Measurements from ENCODE around the gene CLTCL1. TPM values are rescaled to one million over a fixed set of nuclear protein-coding genes. Genes with fewer than 3 reads are reported as not detected.

CLTCL1 gene
- total and polyA plus RNA-seq, 9 of the 15 experiments (the other 6 are each of a cell fraction or from before 2014, with no cell fraction given) = 1.1 to 11.7 (median 5.0) TPM

DNA sequence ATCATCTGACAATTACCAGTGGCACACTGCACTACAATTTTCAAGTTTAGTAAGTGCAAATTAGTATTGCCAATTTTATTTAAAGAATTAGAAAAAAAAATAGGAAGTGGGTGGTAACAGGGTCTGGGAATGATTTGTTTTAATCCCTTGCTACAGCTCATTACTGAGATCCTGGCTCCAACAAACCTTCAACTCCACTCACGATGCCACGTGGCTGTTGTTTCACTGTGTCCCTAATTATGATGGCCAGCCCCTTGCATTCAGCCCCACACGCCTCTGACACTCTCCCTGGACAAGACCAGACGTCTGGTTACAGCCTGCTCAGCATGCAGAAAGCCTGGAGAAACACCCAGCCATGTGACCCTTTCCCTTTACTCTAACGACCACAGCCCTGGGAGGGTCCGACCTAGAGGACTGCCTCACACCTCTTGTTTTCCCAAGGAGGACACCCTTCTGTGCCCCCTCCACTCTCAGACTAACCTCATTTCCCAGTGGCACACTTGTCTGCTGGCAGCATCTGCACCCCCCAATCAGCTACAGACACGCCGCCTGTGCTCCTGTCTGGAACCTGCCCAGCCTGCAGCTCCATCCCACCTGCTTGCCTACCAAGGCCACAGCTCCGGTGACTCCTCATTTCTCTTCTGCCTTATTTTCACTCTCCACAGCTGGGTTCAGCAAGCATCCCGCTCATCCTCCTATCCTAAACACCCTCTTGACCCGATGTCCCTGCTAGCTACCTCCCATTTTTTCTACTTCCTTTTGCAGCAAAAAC is 94.5 kb downstream of the CLTCL1 start:
- H3K27ac ChIP-seq (ENCODE audit: extremely low read depth, low read depth, low read length) = no peak overlapping the region
- no peaks in the 10 kb centered on the region for H3K36me3 ChIP-seq (ENCODE audit: control insufficient read depth, insufficient read depth, low read length)
- H3K79me2 ChIP-seq (ENCODE audit: control insufficient read depth, insufficient read depth, low read length) = no peaks in the 10 kb centered on the region
- no peaks in the 10 kb centered on the region for H3K9me1 ChIP-seq (ENCODE audit: control insufficient read depth, insufficient read depth, low read length)
- ChIA-PET CTCF (ENCODE audit: low intra/inter-chr PET ratio) (no interaction called here), POLR2A (interaction anchor here (0.6 to 10.0 kb wide), 9 partner anchors 8 to 434 kb away, joined by 3 to 191 read pairs (median 5); partner anchors contain the start of gene SLC25A1)
- no peak overlapping the region for H2AFZ ChIP-seq (ENCODE audit: low read depth, low read length)
- ATAC-seq (no peak), FAIRE-seq (no peak), DNase-seq (ENCODE audit: extremely low read depth in 1 of 4, low spot score in 3 of 4) (no peak)
- peaks cover 12 to 15% of the 10 kb centered on the region in 2 experiments for H3K4me1 ChIP-seq (replicated peaks in 1 of 2; ENCODE audit: control insufficient read depth in 2 of 2, insufficient read depth in 2 of 2, low read length in 2 of 2)
- H3K4me3 ChIP-seq = no peak overlapping the region
- 0 out of 4 replicates have a peak overlapping the region, but pooled peaks of 1 of the 2 experiments have one; percentile 31 for H3K9ac ChIP-seq (ENCODE audit: insufficient read depth in 1 of 2, low read depth in 2 of 2, low read length in 2 of 2)
- no peaks in the 10 kb centered on the region; the same call in 1 of the 2 replicates for H4K20me1 ChIP-seq (replicated peaks; ENCODE audit: control insufficient read depth, insufficient read depth, low read length)
- in situ Hi-C loops (cut with MboI) = no loop called here
- no TSS peak for BruUV-seq (replicated peaks)
- WGBS (ENCODE audit: insufficient coverage, low coverage, missing lambda C conversion rate) = 18% methylated on average over 11 of the region's 11 CpGs
- H3K9me3 ChIP-seq (replicated peaks; ENCODE audit: control insufficient read depth, insufficient read depth, low read depth, low read length) = peaks cover 5% of the 10 kb centered on the region
- intact Hi-C loops (cut with micrococcal nuclease) = no loop called here
- no peak overlapping the region for H3K4me2 ChIP-seq (ENCODE audit: insufficient read depth, low read length)
- H3K27me3 ChIP-seq (ENCODE audit: control insufficient read depth in 2 of 2, insufficient read depth in 2 of 2, low read length in 2 of 2) = peaks cover 62 to 83% of the 10 kb centered on the region in 2 experiments
- TF ChIP-seq ZNF740 (CRISPR knock-in tag; IDR thresholded peaks at IDR 0.05) (peak; percentile 88), ZNF740 (tag; IDR thresholded peaks at IDR 0.05) (no peak), TEAD1 (CRISPR knock-in tag; IDR thresholded peaks at IDR 0.05) (0 out of 4 replicates have a peak, but pooled peaks of 1 of the 2 experiments have one; percentile 20), ZBTB40 (IDR thresholded peaks at IDR 0.05) (no peak), ZBTB40 (CRISPR knock-in tag; IDR thresholded peaks at IDR 0.05) (peak; percentile 40; the same call in 1 of the 2 replicates), ZBTB8A (IDR thresholded peaks at IDR 0.05; ENCODE audit: partially characterized antibody) (no peak), ZNF431 (CRISPR knock-in tag; IDR thresholded peaks at IDR 0.05) (0 out of 2 replicates have a peak, but pooled peaks have one; percentile 48)
